ENCODE data around the gene ACBD5.
"Not testable (repeated sequence)": the region's sequence is repeated elsewhere in the genome, so short reads cannot be mapped to it uniquely, and the experiment has no call there.

The ACBD5 gene

GRCh38 chr10:27169849-27170248, 70.7 kb downstream of the ACBD5 start:
- TF ChIP-seq CTCF (IDR thresholded peaks at IDR 0.05; ENCODE audit: insufficient read depth, low read length, poor library complexity, severe bottlenecking), result no peak
- Histone ChIP-seq H3K4me3 (replicated peaks; ENCODE audit: low read depth, low read length) (no peak overlapping the region), H3K36me3 (ENCODE audit: control insufficient read depth, insufficient read depth, low read length) (peaks cover 14% of the 10 kb centered on the region), H3K27me3 (replicated peaks; ENCODE audit: control insufficient read depth, insufficient read depth, low read length) (no peaks in the 10 kb centered on the region)
- no peak for DNase-seq (ENCODE audit: extremely low read depth, insufficient read length)

GRCh38 chr10:27158421-27158820, 82.2 kb downstream of the ACBD5 start:
- DNase-seq (ENCODE audit: extremely low read depth, insufficient read length), result no peak
- Histone ChIP-seq H3K36me3 (ENCODE audit: control insufficient read depth, insufficient read depth, low read length) (peaks cover 4% of the 10 kb centered on the region), H3K4me3 (replicated peaks; ENCODE audit: low read depth, low read length) (no peak overlapping the region), H3K27me3 (replicated peaks; ENCODE audit: control insufficient read depth, insufficient read depth, low read length) (no peaks in the 10 kb centered on the region)
- no peak for TF ChIP-seq CTCF (IDR thresholded peaks at IDR 0.05; ENCODE audit: insufficient read depth, low read length, poor library complexity, severe bottlenecking)

DNA sequence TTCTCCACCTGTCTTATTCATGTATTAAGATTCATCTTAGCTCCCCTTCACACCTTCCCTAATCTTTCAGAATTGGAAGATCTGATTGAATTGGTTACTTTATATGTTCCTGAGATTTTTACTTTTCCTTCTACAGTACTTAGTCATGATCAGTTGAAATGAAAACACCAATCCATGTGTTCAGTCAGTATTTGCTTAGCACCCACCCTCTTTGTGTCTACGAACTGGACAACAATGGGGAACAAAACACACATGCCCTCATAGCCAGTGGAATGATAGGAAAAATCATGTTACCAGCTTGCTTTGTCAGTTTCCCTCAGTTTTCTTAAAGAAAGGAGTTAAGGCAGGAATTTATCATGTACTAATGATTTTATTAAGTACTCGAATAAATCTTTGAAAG, 83.4 kb downstream of the ACBD5 start:
- H3K4me3 ChIP-seq (replicated peaks; ENCODE audit: low read depth, low read length), result peak overlapping the region; percentile 82
- no peaks in the 10 kb centered on the region for H3K27me3 ChIP-seq (replicated peaks; ENCODE audit: control insufficient read depth, insufficient read depth, low read length)
- no peak for TF ChIP-seq CTCF (IDR thresholded peaks at IDR 0.05; ENCODE audit: insufficient read depth, low read length, poor library complexity, severe bottlenecking)
- H3K36me3 ChIP-seq (ENCODE audit: control insufficient read depth, insufficient read depth, low read length), result peaks cover 4% of the 10 kb centered on the region
- DNase-seq (ENCODE audit: extremely low read depth, insufficient read length), result no peak

- not testable (repeated sequence) for H3K27me3 ChIP-seq (replicated peaks; ENCODE audit: control insufficient read depth, insufficient read depth, low read length); H3K36me3 ChIP-seq (ENCODE audit: control insufficient read depth, insufficient read depth, low read length)
- H3K4me3 ChIP-seq (replicated peaks; ENCODE audit: low read depth, low read length), result peak overlapping the region; percentile 82
- peak; percentile 9 for DNase-seq (ENCODE audit: extremely low read depth, insufficient read length)
Measured at GRCh38 chr10:27156566-27156965, 84.0 kb downstream of the ACBD5 start.

DNA sequence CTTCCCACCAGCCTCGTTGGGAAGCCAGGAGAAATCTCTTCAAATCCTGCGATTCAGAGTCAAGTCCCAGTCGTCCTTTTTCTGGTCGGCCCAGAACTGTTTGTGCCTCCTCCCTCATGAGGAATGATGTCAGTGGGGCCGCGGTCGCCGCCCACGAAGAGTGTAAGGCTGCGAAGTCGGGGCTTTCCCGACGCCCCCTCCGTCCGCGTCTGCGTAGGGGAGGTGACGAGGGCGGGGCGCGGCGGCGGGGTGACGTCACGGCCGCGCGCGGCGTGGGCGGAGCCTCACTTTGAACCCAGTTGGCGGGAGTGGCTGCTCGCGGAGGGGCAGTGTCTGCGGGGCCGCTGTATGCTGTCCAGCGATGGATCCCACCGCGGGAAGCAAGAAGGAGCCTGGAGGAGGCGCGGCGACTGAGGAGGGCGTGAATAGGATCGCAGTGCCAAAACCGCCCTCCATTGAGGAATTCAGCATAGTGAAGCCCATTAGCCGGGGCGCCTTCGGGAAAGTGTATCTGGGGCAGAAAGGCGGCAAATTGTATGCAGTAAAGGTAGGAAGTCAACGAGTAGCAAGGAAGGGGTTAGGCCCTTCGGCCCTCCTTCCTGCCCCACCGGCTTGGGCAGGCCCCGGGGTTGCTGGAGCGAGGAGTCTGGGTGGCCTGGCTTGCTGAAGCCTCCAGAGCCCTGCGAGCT, 85.4 kb downstream of the ACBD5 start, which contains the start of gene MASTL:
MASTL (plus strand) TSS at position 287 of the 689 bp plus-strand sequence; CDS start at position 362, 75 bp downstream.
- Histone ChIP-seq H3K4me3 (replicated peaks; ENCODE audit: low read depth, low read length) (peak within 1 kb of the TSS; percentile 82), H3K36me3 (ENCODE audit: control insufficient read depth, insufficient read depth, low read length) (peaks cover 4% of the 10 kb centered on the region), H3K27me3 (replicated peaks; ENCODE audit: control insufficient read depth, insufficient read depth, low read length) (no peaks in the 10 kb centered on the region)
- TF ChIP-seq CTCF (IDR thresholded peaks at IDR 0.05; ENCODE audit: insufficient read depth, low read length, poor library complexity, severe bottlenecking), result no peak
- DNase-seq (ENCODE audit: extremely low read depth, insufficient read length), result peak; percentile 96

DNA sequence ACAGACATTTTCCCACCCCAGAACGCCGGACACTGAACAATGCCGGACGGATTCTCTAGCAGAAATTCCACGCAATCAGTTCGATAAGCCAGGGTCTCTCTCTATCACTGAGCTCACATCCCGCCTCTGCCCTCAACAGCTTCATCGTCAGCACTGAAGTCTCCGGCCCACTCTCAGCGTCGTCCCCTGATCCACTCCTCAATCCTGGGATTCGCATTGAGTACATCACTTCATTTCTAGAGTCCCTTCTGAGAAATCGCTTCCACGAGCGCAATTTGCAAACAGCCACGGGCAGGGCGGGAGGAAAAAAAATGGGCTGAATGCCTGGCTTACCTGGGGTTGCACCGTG, 86.8 kb downstream of the ACBD5 start:
- Histone ChIP-seq H3K36me3 (ENCODE audit: control insufficient read depth, insufficient read depth, low read length) (peaks cover 2% of the 10 kb centered on the region), H3K27me3 (replicated peaks; ENCODE audit: control insufficient read depth, insufficient read depth, low read length) (no peaks in the 10 kb centered on the region), H3K4me3 (replicated peaks; ENCODE audit: low read depth, low read length) (peak overlapping the region; percentile 82)
- DNase-seq (ENCODE audit: extremely low read depth, insufficient read length), result no peak
- no peak for TF ChIP-seq CTCF (IDR thresholded peaks at IDR 0.05; ENCODE audit: insufficient read depth, low read length, poor library complexity, severe bottlenecking)

Data from GM06990 (cell line).